ENCODE results near the gene SCFD2.

- TF ChIP-seq, protein P1, sequence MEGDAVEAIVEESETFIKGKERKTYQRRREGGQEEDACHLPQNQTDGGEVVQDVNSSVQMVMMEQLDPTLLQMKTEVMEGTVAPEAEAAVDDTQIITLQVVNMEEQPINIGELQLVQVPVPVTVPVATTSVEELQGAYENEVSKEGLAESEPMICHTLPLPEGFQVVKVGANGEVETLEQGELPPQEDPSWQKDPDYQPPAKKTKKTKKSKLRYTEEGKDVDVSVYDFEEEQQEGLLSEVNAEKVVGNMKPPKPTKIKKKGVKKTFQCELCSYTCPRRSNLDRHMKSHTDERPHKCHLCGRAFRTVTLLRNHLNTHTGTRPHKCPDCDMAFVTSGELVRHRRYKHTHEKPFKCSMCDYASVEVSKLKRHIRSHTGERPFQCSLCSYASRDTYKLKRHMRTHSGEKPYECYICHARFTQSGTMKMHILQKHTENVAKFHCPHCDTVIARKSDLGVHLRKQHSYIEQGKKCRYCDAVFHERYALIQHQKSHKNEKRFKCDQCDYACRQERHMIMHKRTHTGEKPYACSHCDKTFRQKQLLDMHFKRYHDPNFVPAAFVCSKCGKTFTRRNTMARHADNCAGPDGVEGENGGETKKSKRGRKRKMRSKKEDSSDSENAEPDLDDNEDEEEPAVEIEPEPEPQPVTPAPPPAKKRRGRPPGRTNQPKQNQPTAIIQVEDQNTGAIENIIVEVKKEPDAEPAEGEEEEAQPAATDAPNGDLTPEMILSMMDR (IDR thresholded peaks at IDR 0.05): no peak
- no peak for TF ChIP-seq POLR2AphosphoS5 (IDR thresholded peaks at IDR 0.05; ENCODE audit: low read depth, low read length)
- TF ChIP-seq, protein P2, sequence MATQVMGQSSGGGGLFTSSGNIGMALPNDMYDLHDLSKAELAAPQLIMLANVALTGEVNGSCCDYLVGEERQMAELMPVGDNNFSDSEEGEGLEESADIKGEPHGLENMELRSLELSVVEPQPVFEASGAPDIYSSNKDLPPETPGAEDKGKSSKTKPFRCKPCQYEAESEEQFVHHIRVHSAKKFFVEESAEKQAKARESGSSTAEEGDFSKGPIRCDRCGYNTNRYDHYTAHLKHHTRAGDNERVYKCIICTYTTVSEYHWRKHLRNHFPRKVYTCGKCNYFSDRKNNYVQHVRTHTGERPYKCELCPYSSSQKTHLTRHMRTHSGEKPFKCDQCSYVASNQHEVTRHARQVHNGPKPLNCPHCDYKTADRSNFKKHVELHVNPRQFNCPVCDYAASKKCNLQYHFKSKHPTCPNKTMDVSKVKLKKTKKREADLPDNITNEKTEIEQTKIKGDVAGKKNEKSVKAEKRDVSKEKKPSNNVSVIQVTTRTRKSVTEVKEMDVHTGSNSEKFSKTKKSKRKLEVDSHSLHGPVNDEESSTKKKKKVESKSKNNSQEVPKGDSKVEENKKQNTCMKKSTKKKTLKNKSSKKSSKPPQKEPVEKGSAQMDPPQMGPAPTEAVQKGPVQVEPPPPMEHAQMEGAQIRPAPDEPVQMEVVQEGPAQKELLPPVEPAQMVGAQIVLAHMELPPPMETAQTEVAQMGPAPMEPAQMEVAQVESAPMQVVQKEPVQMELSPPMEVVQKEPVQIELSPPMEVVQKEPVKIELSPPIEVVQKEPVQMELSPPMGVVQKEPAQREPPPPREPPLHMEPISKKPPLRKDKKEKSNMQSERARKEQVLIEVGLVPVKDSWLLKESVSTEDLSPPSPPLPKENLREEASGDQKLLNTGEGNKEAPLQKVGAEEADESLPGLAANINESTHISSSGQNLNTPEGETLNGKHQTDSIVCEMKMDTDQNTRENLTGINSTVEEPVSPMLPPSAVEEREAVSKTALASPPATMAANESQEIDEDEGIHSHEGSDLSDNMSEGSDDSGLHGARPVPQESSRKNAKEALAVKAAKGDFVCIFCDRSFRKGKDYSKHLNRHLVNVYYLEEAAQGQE (IDR thresholded peaks at IDR 0.05; ENCODE audit: insufficient read depth in 1 of 2, low read depth in 2 of 2, low read length in 1 of 2): no peak
Measured at GRCh38 chr4:53235547-53235946, 130.3 kb downstream of the SCFD2 start.
